Measurements from ENCODE around the gene NR2C2.

- TF ChIP-seq TAF1 (IDR thresholded peaks at IDR 0.05; ENCODE audit: borderline replicate concordance, low read depth, low read length) (no peak), BRCA1 (IDR thresholded peaks at IDR 0.05; ENCODE audit: low read depth, low read length) (no peak), E2F4 (IDR thresholded peaks at IDR 0.05; ENCODE audit: low read depth, low read length) (no peak), STAT1 (conservative IDR thresholded peaks at IDR 0.05) (no peak), EGR1 (IDR thresholded peaks at IDR 0.05; ENCODE audit: borderline replicate concordance in 1 of 2, low read depth in 2 of 2, low read length in 2 of 2) (no peak), RAD51 (IDR thresholded peaks at IDR 0.05) (no peak), PAX8 (IDR thresholded peaks at IDR 0.05) (no peak), NFIC (IDR thresholded peaks at IDR 0.05; ENCODE audit: low read depth, low read length) (no peak), CTCF (IDR thresholded peaks at IDR 0.05 in 2 of 3, conservative IDR thresholded peaks at IDR 0.05 in 1 of 3; ENCODE audit: control insufficient read depth in 2 of 3, extremely low read depth in 1 of 3, insufficient read depth in 1 of 3, low read depth in 3 of 3, low read length in 3 of 3) (no peak), EZH2 (IDR thresholded peaks at IDR 0.05; ENCODE audit: borderline replicate concordance, control insufficient read depth, low read depth, low read length) (no peak), POLR2A (IDR thresholded peaks at IDR 0.05; ENCODE audit: low read depth, low read length) (no peak), FOXM1 (IDR thresholded peaks at IDR 0.05; ENCODE audit: low read depth, low read length) (no peak), ZNF24 (IDR thresholded peaks at IDR 0.05) (no peak)
- TF ChIP-seq, protein P1, sequence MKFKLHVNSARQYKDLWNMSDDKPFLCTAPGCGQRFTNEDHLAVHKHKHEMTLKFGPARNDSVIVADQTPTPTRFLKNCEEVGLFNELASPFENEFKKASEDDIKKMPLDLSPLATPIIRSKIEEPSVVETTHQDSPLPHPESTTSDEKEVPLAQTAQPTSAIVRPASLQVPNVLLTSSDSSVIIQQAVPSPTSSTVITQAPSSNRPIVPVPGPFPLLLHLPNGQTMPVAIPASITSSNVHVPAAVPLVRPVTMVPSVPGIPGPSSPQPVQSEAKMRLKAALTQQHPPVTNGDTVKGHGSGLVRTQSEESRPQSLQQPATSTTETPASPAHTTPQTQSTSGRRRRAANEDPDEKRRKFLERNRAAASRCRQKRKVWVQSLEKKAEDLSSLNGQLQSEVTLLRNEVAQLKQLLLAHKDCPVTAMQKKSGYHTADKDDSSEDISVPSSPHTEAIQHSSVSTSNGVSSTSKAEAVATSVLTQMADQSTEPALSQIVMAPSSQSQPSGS (IDR thresholded peaks at IDR 0.05; ENCODE audit: low read length) = no peak
Measured at GRCh38 chr3:15009167-15009566, 61.8 kb downstream of the NR2C2 start.
